Measurements from ENCODE around the gene LMO7. TPM values are rescaled to one million over a fixed set of nuclear protein-coding genes. Genes with fewer than 3 reads are reported as not detected.

LMO7 gene
- total RNA-seq, 3 donors from 2014 or later, result 11.0 to 71.3 (median 32.8) TPM

- H3K27me3 ChIP-seq, result no peaks in the 10 kb centered on the region
- TF ChIP-seq CTCF (IDR thresholded peaks at IDR 0.05) (no peak), POLR2AphosphoS5 (IDR thresholded peaks at IDR 0.05) (no peak), POLR2A (IDR thresholded peaks at IDR 0.05) (no peak)
- peak overlapping the region; percentile 58 to 84 (median 74) for H3K4me3 ChIP-seq
- H3K36me3 ChIP-seq, result no peaks in the 10 kb centered on the region
- DNase-seq (ENCODE audit: low spot score in 2 of 2), result no peak
- H3K4me1 ChIP-seq, result peaks cover 0 to 4% of the 10 kb centered on the region in 2 donors
- intact Hi-C loops (cut with DNase I; ENCODE audit: low total_unique reads), result no loop called here
- H3K9me3 ChIP-seq, result no peaks in the 10 kb centered on the region
- peak overlapping the region; percentile 88 to 97 for H3K27ac ChIP-seq
These were observed 866 bp upstream of the LMO7 start for GRCh38 chr13:75635101-75635827.

GRCh38 chr13:75636436-75637180, 478 bp downstream of the LMO7 start:
- Histone ChIP-seq H3K9me3 (no peaks in the 10 kb centered on the region), H3K4me1 (peaks cover 0 to 4% of the 10 kb centered on the region in 2 donors), H3K4me3 (peak overlapping the region; percentile 58 to 84 (median 74)), H3K27ac (peak overlapping the region; percentile 88 to 97), H3K36me3 (no peaks in the 10 kb centered on the region), H3K27me3 (no peaks in the 10 kb centered on the region)
- intact Hi-C loops (cut with DNase I; ENCODE audit: low total_unique reads), result no loop called here
- no peak for DNase-seq (ENCODE audit: low spot score in 2 of 2)
- TF ChIP-seq CTCF (IDR thresholded peaks at IDR 0.05), result no peak
- TF ChIP-seq POLR2A (IDR thresholded peaks at IDR 0.05), result no peak
- peak in 1 of 3 donors; percentile 8 for TF ChIP-seq POLR2AphosphoS5 (IDR thresholded peaks at IDR 0.05)

- peak overlapping the region; percentile 58 to 84 (median 74) for H3K4me3 ChIP-seq
- H3K27me3 ChIP-seq, result no peaks in the 10 kb centered on the region
- intact Hi-C loops (cut with DNase I; ENCODE audit: low total_unique reads), result no loop called here
- H3K9me3 ChIP-seq, result no peaks in the 10 kb centered on the region
- H3K27ac ChIP-seq, result no peak overlapping the region
- H3K36me3 ChIP-seq, result no peaks in the 10 kb centered on the region
- H3K4me1 ChIP-seq, result peaks cover 0 to 4% of the 10 kb centered on the region in 2 donors
- no peak for DNase-seq (ENCODE audit: low spot score in 2 of 2)
- TF ChIP-seq POLR2AphosphoS5 (IDR thresholded peaks at IDR 0.05), result no peak
These were observed 1.1 kb downstream of the LMO7 start for GRCh38 chr13:75637181-75637750.

GRCh38 chr13:75639454-75639853, 3.3 kb downstream of the LMO7 start:
- TF ChIP-seq POLR2A (IDR thresholded peaks at IDR 0.05) (no peak), CTCF (IDR thresholded peaks at IDR 0.05) (no peak), POLR2AphosphoS5 (IDR thresholded peaks at IDR 0.05) (no peak)
- no peak for DNase-seq (ENCODE audit: low spot score in 2 of 2)
- intact Hi-C loops (cut with DNase I; ENCODE audit: low total_unique reads), result no loop called here
- Histone ChIP-seq H3K27me3 (no peaks in the 10 kb centered on the region), H3K27ac (no peak overlapping the region), H3K4me1 (peaks cover 0 to 4% of the 10 kb centered on the region in 2 donors), H3K36me3 (no peaks in the 10 kb centered on the region), H3K4me3 (no peak overlapping the region), H3K9me3 (no peaks in the 10 kb centered on the region)

GRCh38 chr13:75641026-75641425, 4.9 kb downstream of the LMO7 start:
- TF ChIP-seq POLR2A (IDR thresholded peaks at IDR 0.05), result no peak
- no peak overlapping the region for H3K4me3 ChIP-seq
- no peaks in the 10 kb centered on the region for H3K27me3 ChIP-seq
- no peak overlapping the region for H3K27ac ChIP-seq
- peaks cover 0 to 4% of the 10 kb centered on the region in 2 donors for H3K4me1 ChIP-seq
- no peak for DNase-seq (ENCODE audit: low spot score in 2 of 2)
- no peaks in the 10 kb centered on the region for H3K36me3 ChIP-seq
- H3K9me3 ChIP-seq, result no peaks in the 10 kb centered on the region
- intact Hi-C loops (cut with DNase I; ENCODE audit: low total_unique reads), result no loop called here

GRCh38 chr13:75643182-75643581, 7.1 kb downstream of the LMO7 start:
- Histone ChIP-seq H3K27ac (peak overlapping the region in 1 of 2 donors; percentile 37), H3K4me3 (no peak overlapping the region), H3K9me3 (no peaks in the 10 kb centered on the region), H3K36me3 (no peaks in the 10 kb centered on the region), H3K4me1 (peaks cover 0 to 4% of the 10 kb centered on the region in 2 donors), H3K27me3 (no peaks in the 10 kb centered on the region)
- intact Hi-C loops (cut with DNase I; ENCODE audit: low total_unique reads), result no loop called here
- no peak for DNase-seq (ENCODE audit: low spot score in 2 of 2)
- no peak for TF ChIP-seq POLR2A (IDR thresholded peaks at IDR 0.05)
- no peak for TF ChIP-seq POLR2AphosphoS5 (IDR thresholded peaks at IDR 0.05)
- no peak for TF ChIP-seq CTCF (IDR thresholded peaks at IDR 0.05)

Measured in breast epithelium (tissue), 4 donors.